ENCODE measurements around the gene DLEU7.

DLEU7 gene

GRCh38 chr13:50796463-50796862 is 47.0 kb downstream of the DLEU7 start:
- no peak for DNase-seq

- no peak for DNase-seq
Observed at GRCh38 chr13:50794226-50794625, 49.3 kb downstream of the DLEU7 start.

- no peak for DNase-seq
Observed at GRCh38 chr13:50793026-50793425, 50.5 kb downstream of the DLEU7 start.

GRCh38 chr13:50788551-50789210 is 54.8 kb downstream of the DLEU7 start:
- DNase-seq = no peak

GRCh38 chr13:50787316-50788195 is 55.9 kb downstream of the DLEU7 start:
- no peak for DNase-seq

- no peak for DNase-seq
Observed at GRCh38 chr13:50783717-50784290, 59.7 kb downstream of the DLEU7 start.

- DNase-seq = no peak
Observed at GRCh38 chr13:50783066-50783465, 60.4 kb downstream of the DLEU7 start.

- no peak for DNase-seq
Observed at GRCh38 chr13:50780201-50781015, 63.1 kb downstream of the DLEU7 start.

GRCh38 chr13:50779443-50780200 is 63.9 kb downstream of the DLEU7 start:
- no peak for DNase-seq
